Activated CD4-positive, alpha-beta T cell treated with anti-CD3 and anti-CD28 coated beads, Interleukin-10, Interleukin-2, amounts not matched to agents 100 ng/mL and 50 ng/mL, durations not matched to agents 16 hours and 8 hours (primary cell): ENCODE data around the gene CHAD.
"Not testable (repeated sequence)": the region's sequence is repeated elsewhere in the genome, so short reads cannot be mapped to it uniquely, and the experiment has no call there.

Experiments
- DNase-seq: peaks from one replicate; pipeline ENCODE4 v3.0.0-alpha.2; 2020

The CHAD gene

GRCh38 chr17:50493744-50494143 lies 25.1 kb upstream of the CHAD start:
- DNase-seq, result no peak

- DNase-seq, result no peak
These were observed 23.5 kb upstream of the CHAD start for GRCh38 chr17:50492214-50492613.

- DNase-seq, result no peak
These were observed 22.8 kb upstream of the CHAD start for GRCh38 chr17:50491505-50491904.

- DNase-seq, result no peak
These were observed 20.2 kb upstream of the CHAD start for GRCh38 chr17:50488880-50489279.

DNA sequence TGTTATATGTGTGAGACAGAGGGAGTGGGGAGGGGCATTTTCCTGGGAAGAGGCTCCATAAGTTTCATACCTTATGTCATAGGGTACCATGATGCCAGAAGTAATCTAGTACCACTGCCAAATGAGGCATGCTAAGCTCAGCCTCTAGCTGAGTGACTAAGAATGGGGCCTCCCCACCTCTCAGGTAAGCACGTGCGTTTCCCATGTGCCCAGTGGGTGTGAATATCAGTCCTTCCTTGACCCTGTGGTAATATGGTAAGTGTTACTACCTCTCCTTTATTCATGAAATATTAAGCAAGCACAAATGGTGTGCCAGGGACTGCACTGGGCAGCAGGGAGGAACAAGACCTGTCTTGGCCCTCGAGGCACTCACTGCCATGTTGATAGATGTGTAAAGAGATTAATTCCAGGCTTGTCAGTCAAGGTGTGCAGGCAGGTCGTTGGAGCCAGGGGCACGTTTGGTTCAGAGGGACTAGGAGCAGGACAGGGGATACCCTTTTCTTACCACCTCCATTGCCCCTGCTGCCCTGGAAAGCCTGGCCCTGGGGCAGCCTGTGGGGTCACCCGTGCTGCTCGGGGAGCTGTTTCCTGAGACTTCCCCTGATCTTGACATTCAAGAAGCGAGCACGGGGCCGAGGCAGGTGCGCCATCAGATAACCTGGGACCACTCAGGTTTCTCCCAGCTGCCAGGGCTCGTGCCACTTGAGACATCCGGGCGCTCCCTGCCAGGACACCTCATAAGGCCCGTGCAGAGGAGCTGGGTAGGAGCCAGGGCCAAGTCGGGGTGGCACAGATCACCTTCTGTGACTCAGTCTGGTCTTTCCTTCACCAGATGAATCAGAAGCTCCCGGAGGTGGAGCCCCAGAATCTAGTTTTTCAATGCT lies 18.8 kb upstream of the CHAD start:
- no peak for DNase-seq

GRCh38 chr17:50484386-50485155 lies 15.9 kb upstream of the CHAD start:
- no peak for DNase-seq

GRCh38 chr17:50483266-50483665 lies 14.6 kb upstream of the CHAD start:
- no peak for DNase-seq

DNA sequence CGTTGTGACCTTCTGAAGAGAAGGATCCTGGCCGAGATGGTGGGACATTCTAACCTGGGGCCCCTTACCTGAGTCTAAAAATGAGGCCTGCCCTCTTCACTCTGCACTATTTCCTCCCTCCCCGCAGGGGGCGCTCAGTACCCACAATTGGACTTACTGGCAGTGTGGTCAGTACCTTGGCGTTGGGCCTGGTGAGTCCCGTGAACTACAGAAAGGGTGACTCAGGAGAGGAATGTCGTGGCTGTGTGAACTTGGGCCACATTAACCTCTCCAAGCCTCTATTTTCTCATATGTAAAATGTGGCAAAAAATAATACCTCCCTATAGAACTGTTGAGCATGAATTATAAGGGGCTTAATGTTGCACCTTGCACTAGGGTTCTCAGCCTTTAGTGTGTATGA lies 13.8 kb upstream of the CHAD start:
- peak; percentile 87 for DNase-seq

DNA sequence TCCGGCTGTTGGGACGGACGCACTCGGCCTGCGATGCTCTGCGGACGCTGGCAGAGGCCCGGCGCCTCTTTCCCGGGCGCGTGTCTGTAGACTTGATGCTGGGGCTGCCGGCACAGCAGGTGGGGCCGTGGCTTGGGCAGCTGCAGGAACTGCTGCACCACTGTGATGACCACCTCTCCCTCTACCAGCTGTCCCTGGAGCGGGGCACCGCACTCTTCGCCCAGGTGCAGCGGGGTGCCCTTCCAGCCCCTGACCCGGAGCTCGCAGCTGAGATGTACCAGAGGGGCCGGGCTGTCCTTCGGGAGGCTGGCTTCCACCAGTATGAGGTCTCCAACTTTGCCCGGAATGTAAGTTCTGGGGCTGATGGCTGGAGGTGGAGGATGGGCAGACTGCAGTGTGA lies 13.4 kb upstream of the CHAD start:
- no peak for DNase-seq

DNA sequence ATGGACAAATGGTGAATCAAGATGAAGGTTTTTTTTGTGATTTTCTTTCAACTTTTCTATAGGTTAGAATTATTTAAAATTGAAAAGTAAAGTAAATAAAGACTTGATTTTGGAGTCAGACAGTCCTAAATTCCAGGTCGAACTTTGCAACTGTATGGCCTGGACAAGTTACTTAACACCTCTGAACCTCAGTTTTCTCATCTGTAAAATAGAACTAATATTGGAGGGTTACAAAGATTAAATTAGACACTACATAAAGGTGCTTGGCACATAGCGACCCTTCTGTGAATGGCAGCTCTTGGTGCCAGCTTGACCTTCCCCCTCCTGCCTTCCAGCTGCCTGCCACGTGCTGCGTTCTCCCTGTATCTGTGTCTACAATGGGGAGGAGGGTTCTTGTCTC lies 13.0 kb upstream of the CHAD start:
- DNase-seq, result no peak

DNA sequence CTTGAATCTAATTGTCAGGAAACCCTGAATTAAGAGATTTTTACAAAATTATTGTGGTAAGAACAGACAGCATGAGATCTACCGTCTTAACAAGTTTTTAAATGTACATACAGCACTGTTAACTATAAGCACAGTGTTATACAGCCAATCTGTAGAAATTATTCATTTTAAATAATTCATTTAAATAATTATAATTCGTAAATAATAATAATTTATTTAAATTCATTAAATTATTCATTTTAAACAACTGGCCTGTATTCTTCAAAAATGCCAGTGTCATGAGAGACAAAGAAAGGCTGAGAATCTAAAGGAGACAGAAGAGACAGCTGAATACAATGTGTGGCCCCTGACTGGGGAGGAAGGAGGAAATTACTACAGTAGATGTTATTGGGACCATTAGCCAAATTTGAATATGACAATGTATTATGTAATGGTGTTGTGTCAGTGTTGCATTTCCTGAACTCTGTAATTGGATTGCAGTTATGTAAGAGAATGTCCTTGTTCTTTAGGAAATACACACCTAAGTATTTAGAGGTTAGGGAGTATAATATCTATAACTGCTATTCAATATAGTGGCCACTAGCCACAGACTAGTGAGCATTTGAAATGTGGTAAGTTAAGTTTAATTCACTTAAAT lies 12.3 kb upstream of the CHAD start:
- DNase-seq, result no peak

DNA sequence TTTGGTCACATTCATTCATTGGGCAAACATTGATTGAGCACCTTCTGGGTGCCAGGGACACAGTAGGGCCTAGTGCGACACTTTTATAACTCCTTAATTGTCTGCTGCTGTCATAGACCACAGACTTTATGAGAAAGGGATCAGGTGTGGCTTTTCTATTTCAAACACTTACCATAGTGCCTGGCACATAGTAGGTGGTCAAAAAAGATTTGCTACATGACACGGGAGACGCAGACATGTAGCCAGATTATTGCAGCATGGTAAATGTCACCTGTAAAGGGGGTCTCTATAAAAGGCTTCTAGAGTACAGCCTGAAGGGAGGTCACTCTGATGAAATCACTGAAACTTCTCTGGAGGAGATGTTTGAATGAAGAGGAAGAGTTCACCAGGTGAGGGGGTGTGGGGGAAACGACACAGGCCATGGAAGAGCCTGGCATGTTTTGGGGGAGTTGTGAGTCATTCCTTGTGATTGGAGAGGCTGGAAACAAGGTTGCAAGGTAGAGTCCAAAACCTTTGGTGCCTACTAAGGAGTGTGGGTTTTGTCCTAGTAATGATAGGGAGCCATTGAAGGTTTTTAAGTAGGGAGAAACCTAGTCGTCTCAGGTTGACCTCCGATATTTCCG lies 11.6 kb upstream of the CHAD start:
- no peak for DNase-seq

DNA sequence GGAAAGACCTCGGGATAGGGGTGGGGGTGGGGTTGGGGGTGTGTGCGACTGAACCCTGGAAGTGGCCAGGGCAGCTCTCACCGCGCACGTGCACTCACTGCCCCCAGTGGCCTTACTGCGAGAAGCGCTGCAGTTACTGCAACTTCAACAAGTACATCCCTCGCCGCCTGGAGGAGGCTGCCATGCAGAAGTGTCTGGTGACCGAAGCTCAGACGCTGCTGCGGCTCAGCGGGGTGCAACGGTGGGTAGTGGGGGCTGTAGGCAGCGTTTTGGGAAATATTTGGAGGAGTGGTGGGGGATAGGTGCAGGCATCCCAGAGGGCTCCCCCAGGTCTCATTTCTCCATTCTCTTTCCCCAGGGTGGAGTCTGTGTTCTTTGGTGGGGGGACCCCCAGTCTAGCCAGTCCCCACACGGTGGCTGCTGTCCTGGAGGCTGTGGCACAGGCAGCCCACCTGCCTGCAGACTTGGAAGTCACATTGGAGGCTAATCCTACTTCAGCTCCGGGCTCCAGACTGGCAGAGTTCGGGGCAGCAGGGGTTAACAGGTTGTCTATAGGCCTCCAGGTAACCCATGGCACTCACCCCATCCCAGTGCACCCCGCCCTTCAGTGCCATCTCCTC lies 11.0 kb upstream of the CHAD start:
- peak; percentile 82 for DNase-seq

- DNase-seq, result peak; percentile 93
These were observed 10.0 kb upstream of the CHAD start, which contains the start of gene RSAD1 for GRCh38 chr17:50478391-50479381. RSAD1 (plus strand) TSS chr17:50478860; CDS start chr17:50478885, 25 bp downstream.

DNA sequence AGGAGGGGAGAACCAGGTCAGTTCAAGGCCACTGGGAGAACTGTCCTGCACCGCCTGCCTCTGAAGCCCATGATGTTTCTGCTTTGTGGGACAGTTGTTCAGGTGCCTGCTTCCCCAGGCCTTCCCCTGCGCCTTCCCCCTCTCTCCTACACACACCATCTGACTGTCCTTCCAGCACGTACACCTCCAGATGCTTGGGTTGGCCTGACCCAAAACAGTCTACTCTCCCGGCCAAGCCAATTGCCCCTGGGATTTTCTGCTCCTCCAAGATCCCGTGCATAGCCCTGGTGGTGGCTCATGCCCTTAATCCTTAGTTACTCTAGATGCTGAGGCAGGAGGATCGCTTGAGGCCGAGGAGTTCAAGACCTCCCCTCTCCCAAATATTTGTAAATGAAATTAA lies 9.3 kb upstream of the CHAD start:
- DNase-seq, result no peak

DNA sequence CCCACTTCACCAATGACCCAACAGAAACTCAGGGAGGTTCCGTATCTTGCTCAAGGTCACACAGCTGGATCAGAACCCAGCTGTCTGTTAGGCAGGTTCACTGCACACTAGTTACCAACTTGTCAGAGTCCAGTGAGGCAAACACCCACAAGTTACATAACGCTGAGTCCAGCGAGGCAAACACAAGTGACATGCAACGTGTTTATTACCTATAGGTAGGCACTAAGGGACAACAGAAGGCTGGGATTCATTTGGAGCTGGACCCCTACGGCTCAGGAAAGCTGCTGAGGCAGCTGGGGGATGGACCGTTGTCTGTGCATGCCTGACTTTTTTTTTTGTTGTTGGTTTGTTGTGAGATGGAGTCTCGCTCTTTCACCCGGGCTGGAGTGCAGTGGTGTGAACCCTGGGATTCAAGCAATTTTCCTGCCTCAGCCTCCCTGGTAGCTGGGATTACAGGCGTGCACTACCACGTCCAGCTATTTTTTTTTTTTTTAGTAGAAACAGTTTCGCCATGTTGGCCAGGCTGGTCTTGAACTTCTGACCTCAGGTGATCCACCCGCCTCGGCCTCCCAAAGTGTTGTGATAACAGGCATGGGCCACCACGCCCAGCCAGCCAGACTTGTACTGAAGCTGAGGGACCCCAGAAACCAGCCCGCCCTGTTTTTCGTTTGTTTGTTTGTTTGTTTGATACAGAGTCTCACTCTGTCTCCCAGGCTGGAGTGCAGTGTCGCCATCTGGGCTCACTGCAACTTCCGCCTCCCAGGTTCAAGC lies 8.1 kb upstream of the CHAD start:
- DNase-seq, result no peak

GRCh38 chr17:50475775-50476544 lies 7.3 kb upstream of the CHAD start:
- DNase-seq, result not testable (repeated sequence)

DNA sequence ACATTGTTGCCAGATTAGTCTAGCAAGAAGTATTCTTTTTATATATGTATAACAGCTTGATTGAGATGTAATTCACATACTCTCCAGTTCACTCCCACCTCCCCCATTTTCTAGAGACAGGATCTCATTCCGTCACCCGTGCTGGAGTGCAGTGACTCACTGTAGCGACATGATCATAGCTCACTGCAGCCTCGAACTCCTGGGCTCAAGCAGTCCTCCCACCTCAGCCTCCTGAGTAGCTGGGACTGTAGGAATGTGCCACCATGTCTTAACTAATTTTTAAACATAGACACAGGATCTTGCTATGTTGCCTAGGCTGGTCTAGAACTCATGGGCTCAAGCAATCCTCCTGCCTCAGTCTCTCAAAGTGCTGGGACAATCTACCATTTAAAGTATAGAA lies 6.7 kb upstream of the CHAD start:
- no peak for DNase-seq

GRCh38 chr17:50474523-50474922 lies 5.8 kb upstream of the CHAD start:
- no peak for DNase-seq

- no peak for DNase-seq
These were observed 5.2 kb upstream of the CHAD start for GRCh38 chr17:50473901-50474300.
